Endometrial microvascular endothelial cells (primary cell): Measurements from ENCODE around the gene TMC4. TPM values are rescaled to one million over a fixed set of nuclear protein-coding genes. Genes with fewer than 3 reads are reported as not detected.

Experiments
- in situ Hi-C: cut with HindIII; loops from 2 replicates; pipeline ENCODE4 v1.10.0; 2017; ENCODE audit warnings: low sequenced_read_pairs, low pct_unique_long_range_greater_than_20kb; ENCODE audit errors: inconsistent ontology term
- total RNA-seq: library from RNA; depleted of rRNA; stranded (reverse); fragments of >200 nt; gene quantifications from one replicate; pipeline ENCODE4 v1.2.3, GENCODE V29; 2015; ENCODE audit errors: inconsistent ontology term

The TMC4 gene
- total RNA-seq, 1 donor from 2014 or later = not detected

DNA sequence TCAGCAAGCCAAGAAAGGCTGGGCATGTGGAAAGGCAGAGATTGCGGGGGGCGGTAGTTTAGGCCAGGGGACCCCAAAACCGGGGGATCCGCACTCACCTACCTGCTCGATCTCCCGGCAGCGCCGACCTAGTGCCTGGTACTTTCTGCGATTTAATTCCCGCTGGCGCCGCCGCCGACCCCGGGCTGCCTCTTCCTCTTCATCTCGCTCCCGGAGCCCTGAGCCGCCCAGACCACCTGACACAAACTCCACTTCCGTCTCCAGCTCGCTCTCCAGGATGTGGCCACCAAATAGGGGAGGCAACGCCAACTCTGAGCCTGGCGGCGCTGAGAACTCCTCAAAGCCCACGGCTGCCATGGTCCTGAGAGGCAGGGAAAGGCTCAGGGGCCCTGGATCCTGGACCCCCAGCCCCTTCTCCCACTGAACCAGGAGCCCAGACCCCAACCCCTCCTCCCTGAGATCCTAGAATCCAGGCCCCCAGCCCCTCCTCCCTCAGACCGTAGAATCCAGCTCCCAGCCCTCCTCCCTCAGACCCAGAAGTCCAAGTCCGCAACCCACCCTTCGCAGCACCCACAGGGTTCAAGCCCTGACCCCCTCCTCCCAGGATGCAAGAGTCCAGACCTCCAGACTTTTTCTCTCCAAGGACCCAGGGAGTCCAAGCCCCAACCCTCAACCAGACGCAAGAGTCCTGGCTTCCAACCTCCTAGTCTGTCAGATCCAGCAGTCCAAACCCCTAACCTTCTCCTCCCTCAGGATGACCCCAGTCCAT lies 58.4 kb downstream of the TMC4 start:
- in situ Hi-C loops = no loop called here

Other genes starting within 250 kb of the TMC4 start
- 0.09 TPM for gene CACNG8, start 210.2 kb downstream of the TMC4 start, total RNA-seq
- gene CACNG6, start 181.5 kb downstream of the TMC4 start, total RNA-seq = 3.5 TPM
- not detected for gene VSTM1, start 109.3 kb downstream of the TMC4 start, total RNA-seq
- gene TARM1, start 91.8 kb downstream of the TMC4 start, total RNA-seq = not detected
- gene OSCAR, start 72.4 kb downstream of the TMC4 start, total RNA-seq = not detected
- 16.4 TPM for gene NDUFA3, start 70.3 kb downstream of the TMC4 start, total RNA-seq
- gene TFPT, start 57.5 kb downstream of the TMC4 start, total RNA-seq = 45.4 TPM
- 127 TPM for gene PRPF31, start 57.4 kb downstream of the TMC4 start, total RNA-seq
- gene CNOT3, start 35.4 kb downstream of the TMC4 start, total RNA-seq = 20.3 TPM
- gene LENG1, start 13.4 kb downstream of the TMC4 start, total RNA-seq = 15.8 TPM
- 303 TPM for gene MBOAT7, start 16.4 kb upstream of the TMC4 start, total RNA-seq
- 77.5 TPM for gene TSEN34, start 18.1 kb upstream of the TMC4 start, total RNA-seq
- gene RPS9, start 27.7 kb upstream of the TMC4 start, total RNA-seq = 2,287 TPM
- gene LILRB3, start 49.8 kb upstream of the TMC4 start, total RNA-seq = not detected
- gene LILRA6, start 69.6 kb upstream of the TMC4 start, total RNA-seq = not detected
- not detected for gene LILRB5, start 84.1 kb upstream of the TMC4 start, total RNA-seq
- gene LILRB2, start 108.0 kb upstream of the TMC4 start, total RNA-seq = not detected
- gene LILRA5, start 140.0 kb upstream of the TMC4 start, total RNA-seq = not detected
- not detected for gene LILRA4, start 166.0 kb upstream of the TMC4 start, total RNA-seq
- gene LAIR1, start 191.8 kb upstream of the TMC4 start, total RNA-seq = not detected
- gene TTYH1, start 242.3 kb upstream of the TMC4 start, total RNA-seq = not detected